Lung (tissue), 12 donors: ENCODE measurements around the gene ZG16B. TPM values are rescaled to one million over a fixed set of nuclear protein-coding genes. Genes with fewer than 3 reads are reported as not detected.
A peak's percentile ranks its signal among the peaks of the same experiment; 100 is the strongest.

ENCODE experiments used
- ATAC-seq: fragments of 200-7000 bp; cut with Tn5 transposase; one replicate; pipeline ENCODE4 v1.9.1; 2020; ENCODE audit warnings: moderate number of reproducible peaks; ENCODE audit not compliant: insufficient read depth, low FRiP score
- DNase-seq, 3 donors: peaks; one replicate each; pipeline ENCODE4 v3.0.0-alpha.2; 2013 to 2017
- H3K27ac ChIP-seq, 2 donors: one replicate each; pipeline ENCODE4 v1.5.1; 2013; ENCODE audit warnings: mild to moderate bottlenecking in 2 of 2, moderate library complexity in 2 of 2, control low read depth in 1 of 2, inconsistent platforms in 1 of 2, low read depth in 1 of 2, low read length in 1 of 2
- H3K27me3 ChIP-seq, 3 donors: one replicate each; pipeline ENCODE4 v1.5.1; 2013; ENCODE audit warnings: low read length in 2 of 3; ENCODE audit not compliant: control insufficient read depth in 3 of 3, insufficient read depth in 3 of 3
- H3K36me3 ChIP-seq, 4 donors: one replicate each; pipeline ENCODE4 v1.5.1; 2013; ENCODE audit warnings: low read length in 4 of 4, mild to moderate bottlenecking in 1 of 4, moderate library complexity in 1 of 4; ENCODE audit not compliant: control insufficient read depth in 4 of 4, insufficient read depth in 4 of 4
- H3K4me1 ChIP-seq, 5 donors: one replicate each; pipeline ENCODE4 v1.5.1; 2013; ENCODE audit warnings: low read length in 5 of 5, mild to moderate bottlenecking in 2 of 5, moderate library complexity in 1 of 5; ENCODE audit not compliant: control insufficient read depth in 5 of 5, insufficient read depth in 5 of 5
- H3K4me3 ChIP-seq: one replicate; pipeline ENCODE4 v1.5.1; 2013; ENCODE audit warnings: mild to moderate bottlenecking, control low read depth, moderate library complexity
- H3K9ac ChIP-seq, 2 donors: one replicate each; pipeline ENCODE4 v1.5.1; 2013; ENCODE audit warnings: low read length in 2 of 2, control low read depth in 1 of 2; ENCODE audit not compliant: insufficient read depth in 1 of 2
- H3K9me3 ChIP-seq, 4 donors: one replicate each; pipeline ENCODE4 v1.5.1; 2013; ENCODE audit warnings: low read length in 3 of 4, mild to moderate bottlenecking in 1 of 4, moderate library complexity in 1 of 4; ENCODE audit not compliant: control insufficient read depth in 4 of 4, insufficient read depth in 3 of 4
- WGBS, 2 donors: extraction: QIAGEN DNeasy Blood & Tissue Kit; methylation state at CpG; one replicate each; pipeline ENCODE4 v1.1.7; 2013; 5-methylcytosine and 5-hydroxymethylcytosine counted together
- polyA plus RNA-seq, 2 donors: library from polyadenylated mRNA; stranded (reverse); fragments of 200-250 nt; gene quantifications; one replicate each; pipeline ENCODE4 v1.2.1, GENCODE V29; 2013
- total RNA-seq, 2 donors: library from RNA; depleted of rRNA in 1 of 2; stranded (reverse); fragments of >200 nt in 1 of 2; gene quantifications; one replicate each; pipeline ENCODE4 v1.2.1, GENCODE V29; 2014 to 2021
- TF ChIP-seq, protein P1 (sequence below): IDR thresholded peaks from 2 replicates; pipeline ENCODE4 v1.5.1; 2012; ENCODE audit warnings: mild to moderate bottlenecking; ENCODE audit errors: control extremely low read depth, extremely low read depth
- donor health status: control.
- donor health status: control.
- donor health status: Bipolar disorder and iron deficiency.
- donor health status: healthy.
- donor health status: DM: yes; HTN: yes; CAD: no.

ZG16B gene
- total and polyA plus RNA-seq, 4 donors = 2.1 to 6.1 (median 4.3) TPM

DNA sequence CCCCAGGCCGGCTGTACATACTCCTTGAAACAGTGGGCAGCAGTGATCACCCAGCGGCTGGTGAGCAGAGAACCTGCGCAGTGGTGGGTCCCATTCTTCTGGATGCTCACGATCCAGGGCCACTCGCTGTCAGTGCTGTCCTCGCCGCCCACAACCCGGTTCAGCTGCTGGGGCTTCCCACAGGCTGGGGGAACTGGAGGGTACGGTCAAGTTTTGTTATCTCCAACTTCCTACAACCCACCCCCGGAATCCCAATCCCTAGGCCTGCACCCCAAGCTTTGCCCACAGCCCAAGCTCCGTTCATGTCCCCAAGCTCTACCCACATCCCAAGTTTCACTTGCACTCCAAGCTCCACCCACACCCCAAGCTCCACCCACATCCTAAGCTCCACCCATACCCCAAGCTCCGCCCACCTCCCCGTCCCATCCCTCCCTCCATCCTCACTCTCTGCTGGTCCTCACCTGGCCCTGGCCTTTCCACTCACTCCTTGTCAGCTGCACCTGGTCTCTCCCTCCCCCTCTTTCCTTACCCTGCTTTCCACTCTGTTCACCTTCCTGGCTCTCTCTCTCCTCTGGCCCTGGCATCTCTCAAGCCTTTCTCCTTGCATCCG is 26.1 kb downstream of the ZG16B start:
- whole genome bisulfite sequencing, 2 donors = 86 to 87% methylated on average over 14 of the region's 14 CpGs
- H3K27me3 ChIP-seq = peaks cover 0 to 7% (median 5%) of the 10 kb centered on the region in 3 donors
- DNase-seq (no peak), ATAC-seq (no peak)
- TF ChIP-seq, protein P1, sequence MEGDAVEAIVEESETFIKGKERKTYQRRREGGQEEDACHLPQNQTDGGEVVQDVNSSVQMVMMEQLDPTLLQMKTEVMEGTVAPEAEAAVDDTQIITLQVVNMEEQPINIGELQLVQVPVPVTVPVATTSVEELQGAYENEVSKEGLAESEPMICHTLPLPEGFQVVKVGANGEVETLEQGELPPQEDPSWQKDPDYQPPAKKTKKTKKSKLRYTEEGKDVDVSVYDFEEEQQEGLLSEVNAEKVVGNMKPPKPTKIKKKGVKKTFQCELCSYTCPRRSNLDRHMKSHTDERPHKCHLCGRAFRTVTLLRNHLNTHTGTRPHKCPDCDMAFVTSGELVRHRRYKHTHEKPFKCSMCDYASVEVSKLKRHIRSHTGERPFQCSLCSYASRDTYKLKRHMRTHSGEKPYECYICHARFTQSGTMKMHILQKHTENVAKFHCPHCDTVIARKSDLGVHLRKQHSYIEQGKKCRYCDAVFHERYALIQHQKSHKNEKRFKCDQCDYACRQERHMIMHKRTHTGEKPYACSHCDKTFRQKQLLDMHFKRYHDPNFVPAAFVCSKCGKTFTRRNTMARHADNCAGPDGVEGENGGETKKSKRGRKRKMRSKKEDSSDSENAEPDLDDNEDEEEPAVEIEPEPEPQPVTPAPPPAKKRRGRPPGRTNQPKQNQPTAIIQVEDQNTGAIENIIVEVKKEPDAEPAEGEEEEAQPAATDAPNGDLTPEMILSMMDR = no peak
- peaks cover 0 to 13% (median 0%) of the 10 kb centered on the region in 4 donors for H3K9me3 ChIP-seq
- H3K27ac ChIP-seq = no peak overlapping the region
- H3K36me3 ChIP-seq = peaks cover 0 to 2% (median 0%) of the 10 kb centered on the region in 4 donors
- no peak overlapping the region for H3K9ac ChIP-seq
- H3K4me3 ChIP-seq = no peak overlapping the region
- no peaks in the 10 kb centered on the region for H3K4me1 ChIP-seq

DNA sequence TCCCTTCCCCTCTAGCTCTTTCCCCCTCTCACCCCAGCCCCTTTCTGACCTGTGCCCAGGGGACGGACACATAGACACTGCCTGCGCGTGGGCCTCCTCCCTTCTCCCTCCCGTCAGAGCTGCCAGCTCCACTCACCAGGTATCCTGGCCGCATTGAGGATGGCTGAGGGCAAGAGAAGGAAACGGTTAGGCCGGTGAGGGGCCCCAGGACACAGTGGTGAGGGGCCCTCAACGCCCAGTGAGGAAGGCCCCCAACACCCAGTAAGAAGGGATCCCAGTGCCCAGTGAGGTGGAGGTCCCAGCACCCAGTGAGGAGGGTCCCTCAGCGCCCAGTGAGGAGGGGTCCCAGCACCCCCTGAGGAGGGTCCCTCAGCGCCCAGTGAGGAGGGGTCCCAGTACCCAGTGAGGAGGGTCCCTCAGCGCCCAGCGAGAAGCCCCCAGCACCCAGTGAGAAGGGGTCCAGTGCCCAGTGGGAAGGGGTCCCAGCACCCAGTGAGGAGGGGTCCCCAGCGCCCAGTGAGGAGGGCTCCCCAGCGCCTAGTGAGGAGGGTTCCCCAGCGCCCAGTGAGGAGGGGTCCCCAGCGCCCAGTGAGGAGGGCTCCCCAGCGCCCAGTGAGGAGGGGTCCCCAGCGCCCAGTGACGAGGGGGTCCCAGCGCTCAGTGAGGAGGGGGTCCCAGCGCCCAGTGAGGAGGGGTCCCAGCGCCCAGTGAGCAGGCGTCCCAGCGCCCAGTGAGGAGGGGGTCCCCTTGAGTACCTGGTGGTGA is 26.8 kb downstream of the ZG16B start:
- ATAC-seq = no peak
- TF ChIP-seq, protein P1 = no peak
- H3K9me3 ChIP-seq = peaks cover 0 to 14% (median 0%) of the 10 kb centered on the region in 4 donors
- DNase-seq = no peak
- H3K27ac ChIP-seq = peak overlapping the region in 1 of 2 donors; percentile 68
- H3K4me3 ChIP-seq = peak overlapping the region; percentile 45
- H3K9ac ChIP-seq = no peak overlapping the region
- WGBS, 2 donors = 80 to 92% methylated on average over 23 to 24 of the region's 24 CpGs
- no peaks in the 10 kb centered on the region for H3K4me1 ChIP-seq
- H3K27me3 ChIP-seq = peaks cover 0 to 7% (median 5%) of the 10 kb centered on the region in 3 donors
- peaks cover 0 to 2% (median 0%) of the 10 kb centered on the region in 4 donors for H3K36me3 ChIP-seq

DNA sequence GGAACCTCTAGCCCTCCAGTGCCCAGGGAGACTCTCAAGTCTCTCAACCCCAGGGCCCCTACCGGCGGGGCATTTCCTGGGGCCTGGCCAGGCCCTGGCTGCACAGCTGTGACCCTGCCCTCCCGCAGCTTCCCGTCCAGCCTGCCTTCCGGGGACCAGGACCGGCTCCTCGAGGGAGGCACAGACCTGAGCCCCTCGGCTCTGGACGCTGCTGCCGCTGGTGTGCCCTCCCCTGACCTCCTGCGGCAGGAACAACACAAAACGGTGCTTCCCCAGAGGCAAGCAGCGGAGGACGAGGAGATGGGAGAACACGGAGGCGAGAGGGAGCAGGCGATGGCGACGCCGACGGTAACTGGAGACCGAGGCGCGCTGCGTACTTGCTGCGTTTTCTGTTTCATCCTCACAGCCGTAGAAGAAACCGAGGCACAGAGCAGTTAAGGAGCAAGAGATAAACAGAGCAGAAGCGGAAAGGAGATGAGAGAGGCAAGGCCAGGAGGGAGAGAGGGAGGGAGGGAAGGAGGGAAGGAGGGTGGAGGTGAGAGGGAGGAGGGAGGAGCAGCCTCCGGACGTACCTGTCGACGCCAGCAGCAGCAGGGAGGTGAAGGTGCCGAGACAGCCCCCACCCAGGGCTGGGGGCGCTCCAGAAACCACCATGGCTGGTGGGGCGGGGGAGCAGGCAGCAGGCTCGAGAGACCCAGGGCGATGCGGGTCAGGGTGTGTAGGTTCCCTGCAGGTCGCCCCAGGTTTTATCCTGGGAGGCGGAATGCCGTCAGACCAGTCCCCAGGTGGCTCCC is 27.5 kb downstream of the ZG16B start, which contains the start of gene PRSS22:
Gene PRSS22 (minus strand): TSS at position 720 of the 794 bp plus-strand sequence. CDS start 66 bp downstream, at position 654.
- Histone ChIP-seq H3K4me3 (peak within 1 kb of the TSS; percentile 45), H3K27ac (peak within 1 kb of the TSS in 1 of 2 donors; percentile 68), H3K36me3 (peaks cover 0 to 2% (median 0%) of the 10 kb centered on the region in 4 donors), H3K9me3 (peaks cover 0 to 14% (median 0%) of the 10 kb centered on the region in 4 donors), H3K27me3 (peaks cover 0 to 7% (median 5%) of the 10 kb centered on the region in 3 donors), H3K4me1 (no peaks in the 10 kb centered on the region), H3K9ac (peak within 1 kb of the TSS in 1 of 2 donors; percentile 11)
- TF ChIP-seq, protein P1 = no peak
- ATAC-seq (peak; percentile 61), DNase-seq (peak; percentile 42 to 73 (median 70))
- WGBS, 2 donors = 6 to 7% methylated on average over 39 to 42 of the region's 42 CpGs
